ENCODE results near the gene TOR3A.

GRCh38 chr1:179090522-179090921, 8.7 kb downstream of the TOR3A start:
- no peak for TF ChIP-seq CTCF (IDR thresholded peaks at IDR 0.05; ENCODE audit: extremely low read depth in 1 of 2, insufficient read depth in 1 of 2, low read depth in 1 of 2, low read length in 2 of 2)
- TF ChIP-seq MYC (IDR thresholded peaks at IDR 0.05; ENCODE audit: low read depth, low read length) = no peak
- no peak for TF ChIP-seq FOS (IDR thresholded peaks at IDR 0.05; ENCODE audit: borderline replicate concordance, insufficient read depth, low read length)
- no peak for TF ChIP-seq POLR2AphosphoS5 (IDR thresholded peaks at IDR 0.05; ENCODE audit: insufficient read depth, low read depth, low read length)
